T-cell (primary cell): Measurements from ENCODE around the gene NDUFS4. TPM values are rescaled to one million over a fixed set of nuclear protein-coding genes. Genes with fewer than 3 reads are reported as not detected.

Experiments
- ATAC-seq, 4 experiments: fragments of 200-7000 bp in 3 of 4; fragments of 150-1000 bp in 1 of 4; cut with Tn5 transposase; replicated peaks in 1 of 4; 1 replicate in 3 of 4; 2 replicates in 1 of 4; pipeline ENCODE4 v1.10.0; 2021; ENCODE audit warnings: moderate library complexity in 3 of 4, mild to moderate bottlenecking in 2 of 4, moderate number of reproducible peaks in 1 of 4
- CTCF ChIA-PET, 2 donors: fragments of 300-600 bp; sonication (Branson Sonifier 250); formaldehyde crosslinking; loops; one replicate each; lab custom pipeline; 2022; ENCODE audit warnings: antibody characterized with exemption in 2 of 2; lab: Charles Lee
- POLR2A ChIA-PET, 2 donors: fragments of 300-600 bp; sonication (Branson Sonifier 250); formaldehyde crosslinking; loops; one replicate each; lab custom pipeline; 2022; ENCODE audit warnings: antibody characterized with exemption in 2 of 2; lab: Charles Lee
- DNase-seq, 35 experiments: peaks; one replicate each; pipeline versions ENCODE4 v3.0.0 to v3.0.0-alpha.2; 2013 to 2023
- H3K27ac ChIP-seq: one replicate; pipeline ENCODE4 v1.5.1; 2013; ENCODE audit warnings: low read length
- H3K27me3 ChIP-seq, 2 experiments: replicated peaks in 1 of 2; 1 replicate in 1 of 2; 2 replicates in 1 of 2; pipeline versions ENCODE4 v1.6.1 to v1.7.0; 2013; ENCODE audit warnings: low read length in 1 of 2, mixed read lengths in 1 of 2; ENCODE audit not compliant: control insufficient read depth in 2 of 2, insufficient read depth in 2 of 2; ENCODE audit errors: extremely low read depth in 1 of 2
- H3K36me3 ChIP-seq, 2 donors: 1 replicate in 1 of 2; 2 replicates in 1 of 2; pipeline versions ENCODE4 v1.6.1 to v1.7.0; 2013; ENCODE audit warnings: low read length in 1 of 2; ENCODE audit not compliant: control insufficient read depth in 2 of 2, insufficient read depth in 1 of 2; ENCODE audit errors: extremely low read depth in 1 of 2
- H3K4me1 ChIP-seq, 2 experiments: 1 replicate in 1 of 2; 2 replicates in 1 of 2; pipeline versions ENCODE4 v1.6.1 to v1.7.0; 2013; ENCODE audit warnings: low read length in 2 of 2, mixed read lengths in 1 of 2; ENCODE audit not compliant: insufficient read depth in 2 of 2, control insufficient read depth in 1 of 2; ENCODE audit errors: extremely low read depth in 1 of 2
- H3K4me3 ChIP-seq, 2 donors: 1 replicate in 1 of 2; 2 replicates in 1 of 2; pipeline versions ENCODE4 v1.5.1 to v1.7.0; 2013; ENCODE audit warnings: mild to moderate bottlenecking in 2 of 2, low read length in 1 of 2, moderate library complexity in 1 of 2; ENCODE audit not compliant: control insufficient read depth in 1 of 2; ENCODE audit errors: extremely low read depth in 1 of 2
- H3K9me3 ChIP-seq: 2 replicates; pipeline ENCODE4 v1.7.0; 2013
- H3K27ac Mint-ChIP-seq, 2 donors: one replicate each; pipeline ENCODE4 v1.8.0; 2020 to 2021; ENCODE audit warnings: mild to moderate bottlenecking in 2 of 2, mixed read lengths in 2 of 2
- H3K27me3 Mint-ChIP-seq, 2 donors: one replicate each; pipeline ENCODE4 v1.8.0; 2021 to 2022; ENCODE audit warnings: mixed read lengths in 2 of 2
- H3K36me3 Mint-ChIP-seq: one replicate; pipeline ENCODE4 v1.8.0; 2021; ENCODE audit warnings: mixed read lengths
- H3K4me1 Mint-ChIP-seq, 3 donors: one replicate each; pipeline ENCODE4 v1.8.0; 2020 to 2022; ENCODE audit warnings: mixed read lengths in 3 of 3, mild to moderate bottlenecking in 1 of 3
- H3K4me3 Mint-ChIP-seq, 3 donors: one replicate each; pipeline ENCODE4 v1.8.0; 2020 to 2022; ENCODE audit warnings: mild to moderate bottlenecking in 3 of 3, mixed read lengths in 3 of 3, moderate library complexity in 3 of 3
- H3K9me3 Mint-ChIP-seq, 3 donors: one replicate each; pipeline ENCODE4 v1.8.0; 2020 to 2022; ENCODE audit warnings: mixed read lengths in 3 of 3
- WGBS: methylation state at CpG from one replicate; pipeline ENCODE4 v1.1.5; 2013; ENCODE audit warnings: missing lambda C conversion rate; ENCODE audit not compliant: insufficient coverage; 5-methylcytosine and 5-hydroxymethylcytosine counted together
- total RNA-seq, 35 experiments: library from RNA in 6 of 35; stranded (reverse) in 6 of 35; fragments of 120-200 nt in 1 of 35; gene quantifications; one replicate each; pipeline versions ENCODE4 v1.2.1 to v1.2.4 and lab custom pipeline; 2013 to 2026

Gene NDUFS4
- total RNA-seq, 5 donors from 2014 or later (not counting 1 experiment from before 2014, with no cell fraction given) = 22.2 to 29.5 (median 25.0) TPM

GRCh38 chr5:53667621-53668020 is 107.2 kb downstream of the NDUFS4 start:
- ATAC-seq = no peak
- no CpG with 5 or more reads among the region's 2 CpGs for WGBS
- Mint-ChIP-seq H3K36me3 (peaks cover 72% of the 10 kb centered on the region), H3K27me3 (no peaks in the 10 kb centered on the region), H3K27ac (no peak overlapping the region), H3K4me3 (no peak overlapping the region), H3K9me3 (peaks cover 3 to 21% (median 15%) of the 10 kb centered on the region in 3 donors), H3K4me1 (peaks cover 0 to 14% (median 0%) of the 10 kb centered on the region in 3 donors)
- Histone ChIP-seq H3K4me3 (no peak overlapping the region), H3K4me1 (no peaks in the 10 kb centered on the region), H3K27ac (no peak overlapping the region), H3K36me3 (no peaks in the 10 kb centered on the region), H3K9me3 (no peaks in the 10 kb centered on the region), H3K27me3 (no peaks in the 10 kb centered on the region)
- ChIA-PET POLR2A (no interaction called here), CTCF (no interaction called here)
- no peak for DNase-seq

GRCh38 chr5:53671447-53671846 is 111.0 kb downstream of the NDUFS4 start:
- no peak overlapping the region for H3K4me3 Mint-ChIP-seq
- Histone ChIP-seq H3K4me1 (no peaks in the 10 kb centered on the region), H3K36me3 (no peaks in the 10 kb centered on the region), H3K27ac (no peak overlapping the region), H3K27me3 (no peaks in the 10 kb centered on the region), H3K4me3 (no peak overlapping the region), H3K9me3 (no peaks in the 10 kb centered on the region)
- H3K4me1 Mint-ChIP-seq = peaks cover 0 to 8% (median 0%) of the 10 kb centered on the region in 3 donors
- no peak for DNase-seq
- ChIA-PET POLR2A (no interaction called here), CTCF (no interaction called here)
- no peak for ATAC-seq
- WGBS = 93% methylated on average over 2 of the region's 3 CpGs
- no peak overlapping the region for H3K27ac Mint-ChIP-seq
- peaks cover 63% of the 10 kb centered on the region for H3K36me3 Mint-ChIP-seq
- H3K27me3 Mint-ChIP-seq = no peaks in the 10 kb centered on the region
- H3K9me3 Mint-ChIP-seq = peaks cover 0 to 9% (median 2%) of the 10 kb centered on the region in 3 donors

GRCh38 chr5:53674121-53674520 is 113.7 kb downstream of the NDUFS4 start:
- peaks cover 0 to 3% of the 10 kb centered on the region in 2 donors for H3K36me3 ChIP-seq
- Mint-ChIP-seq H3K4me3 (no peak overlapping the region), H3K27ac (no peak overlapping the region), H3K4me1 (peaks cover 0 to 6% (median 0%) of the 10 kb centered on the region in 3 donors), H3K9me3 (peaks cover 3 to 20% (median 11%) of the 10 kb centered on the region in 3 donors), H3K27me3 (no peaks in the 10 kb centered on the region), H3K36me3 (peaks cover 70% of the 10 kb centered on the region)
- CTCF ChIA-PET = interaction anchor here (0.5 to 0.7 kb wide), 2 partner anchors 131 to 1807 kb away, joined by 3 read pairs; no protein-coding TSS in a partner anchor
- no peaks in the 10 kb centered on the region for H3K9me3 ChIP-seq
- POLR2A ChIA-PET = no interaction called here
- no peak overlapping the region for H3K4me3 ChIP-seq
- H3K27me3 ChIP-seq = no peaks in the 10 kb centered on the region
- DNase-seq (no peak), ATAC-seq (no peak)
- no peaks in the 10 kb centered on the region for H3K4me1 ChIP-seq
- H3K27ac ChIP-seq = no peak overlapping the region
- whole genome bisulfite sequencing = no CpG with 5 or more reads among the region's 1 CpG

GRCh38 chr5:53677632-53678031 is 117.2 kb downstream of the NDUFS4 start:
- no peak overlapping the region for H3K27ac Mint-ChIP-seq
- Histone ChIP-seq H3K27me3 (no peaks in the 10 kb centered on the region), H3K27ac (no peak overlapping the region), H3K36me3 (peaks cover 0 to 13% of the 10 kb centered on the region in 2 donors), H3K4me3 (no peak overlapping the region), H3K4me1 (no peaks in the 10 kb centered on the region), H3K9me3 (no peaks in the 10 kb centered on the region)
- H3K27me3 Mint-ChIP-seq = no peaks in the 10 kb centered on the region
- peaks cover 77% of the 10 kb centered on the region for H3K36me3 Mint-ChIP-seq
- WGBS = no CpG with 5 or more reads among the region's 3 CpGs
- no peaks in the 10 kb centered on the region for H3K4me1 Mint-ChIP-seq
- no peak for DNase-seq
- ChIA-PET POLR2A (no interaction called here), CTCF (no interaction called here)
- no peak for ATAC-seq
- no peak overlapping the region for H3K4me3 Mint-ChIP-seq
- H3K9me3 Mint-ChIP-seq = peaks cover 7 to 38% (median 21%) of the 10 kb centered on the region in 3 donors

- H3K9me3 ChIP-seq = no peaks in the 10 kb centered on the region
- H3K27me3 ChIP-seq = no peaks in the 10 kb centered on the region
- H3K4me1 ChIP-seq = no peaks in the 10 kb centered on the region
- Mint-ChIP-seq H3K4me3 (no peak overlapping the region), H3K27ac (no peak overlapping the region), H3K4me1 (no peaks in the 10 kb centered on the region), H3K36me3 (peaks cover 78% of the 10 kb centered on the region), H3K27me3 (no peaks in the 10 kb centered on the region), H3K9me3 (peaks cover 7 to 48% (median 24%) of the 10 kb centered on the region in 3 donors)
- DNase-seq = no peak
- POLR2A ChIA-PET = no interaction called here
- no peak for ATAC-seq
- CTCF ChIA-PET = no interaction called here
- H3K36me3 ChIP-seq = peaks cover 0 to 16% of the 10 kb centered on the region in 2 donors
- no CpG with 5 or more reads among the region's 3 CpGs for WGBS
- no peak overlapping the region for H3K27ac ChIP-seq
- H3K4me3 ChIP-seq = no peak overlapping the region
Measured at GRCh38 chr5:53678981-53679660, 118.7 kb downstream of the NDUFS4 start.

- Mint-ChIP-seq H3K4me1 (no peaks in the 10 kb centered on the region), H3K9me3 (peaks cover 7 to 43% (median 24%) of the 10 kb centered on the region in 3 donors), H3K27me3 (no peaks in the 10 kb centered on the region), H3K36me3 (peaks cover 81% of the 10 kb centered on the region), H3K4me3 (no peak overlapping the region), H3K27ac (no peak overlapping the region)
- CTCF ChIA-PET = no interaction called here
- H3K4me1 ChIP-seq = no peaks in the 10 kb centered on the region
- no peak for DNase-seq
- no peak overlapping the region for H3K4me3 ChIP-seq
- WGBS = no CpG with 5 or more reads among the region's 1 CpG
- POLR2A ChIA-PET = interaction anchor here in 1 of 2 donors (0.6 kb wide), 1 partner anchor 590 kb away, joined by 3 read pairs; no protein-coding TSS in a partner anchor
- H3K27me3 ChIP-seq = no peaks in the 10 kb centered on the region
- peaks cover 0 to 16% of the 10 kb centered on the region in 2 donors for H3K36me3 ChIP-seq
- ATAC-seq = no peak
- no peaks in the 10 kb centered on the region for H3K9me3 ChIP-seq
- H3K27ac ChIP-seq = no peak overlapping the region
Measured at GRCh38 chr5:53681079-53681478, 120.6 kb downstream of the NDUFS4 start.
